ENCODE results near the gene PUM1.
"Not testable (repeated sequence)": the region's sequence is repeated elsewhere in the genome, so short reads cannot be mapped to it uniquely, and the experiment has no call there.

The PUM1 gene

GRCh38 chr1:30977511-30977910, 88.0 kb downstream of the PUM1 start:
- TF ChIP-seq, protein P1, sequence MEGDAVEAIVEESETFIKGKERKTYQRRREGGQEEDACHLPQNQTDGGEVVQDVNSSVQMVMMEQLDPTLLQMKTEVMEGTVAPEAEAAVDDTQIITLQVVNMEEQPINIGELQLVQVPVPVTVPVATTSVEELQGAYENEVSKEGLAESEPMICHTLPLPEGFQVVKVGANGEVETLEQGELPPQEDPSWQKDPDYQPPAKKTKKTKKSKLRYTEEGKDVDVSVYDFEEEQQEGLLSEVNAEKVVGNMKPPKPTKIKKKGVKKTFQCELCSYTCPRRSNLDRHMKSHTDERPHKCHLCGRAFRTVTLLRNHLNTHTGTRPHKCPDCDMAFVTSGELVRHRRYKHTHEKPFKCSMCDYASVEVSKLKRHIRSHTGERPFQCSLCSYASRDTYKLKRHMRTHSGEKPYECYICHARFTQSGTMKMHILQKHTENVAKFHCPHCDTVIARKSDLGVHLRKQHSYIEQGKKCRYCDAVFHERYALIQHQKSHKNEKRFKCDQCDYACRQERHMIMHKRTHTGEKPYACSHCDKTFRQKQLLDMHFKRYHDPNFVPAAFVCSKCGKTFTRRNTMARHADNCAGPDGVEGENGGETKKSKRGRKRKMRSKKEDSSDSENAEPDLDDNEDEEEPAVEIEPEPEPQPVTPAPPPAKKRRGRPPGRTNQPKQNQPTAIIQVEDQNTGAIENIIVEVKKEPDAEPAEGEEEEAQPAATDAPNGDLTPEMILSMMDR (conservative IDR thresholded peaks at IDR 0.05) = no peak
- no peak overlapping the region for H3K27ac ChIP-seq

GRCh38 chr1:30977105-30977504, 88.4 kb downstream of the PUM1 start:
- TF ChIP-seq, protein P1 (conservative IDR thresholded peaks at IDR 0.05) = no peak
- H3K27ac ChIP-seq = no peak overlapping the region

DNA sequence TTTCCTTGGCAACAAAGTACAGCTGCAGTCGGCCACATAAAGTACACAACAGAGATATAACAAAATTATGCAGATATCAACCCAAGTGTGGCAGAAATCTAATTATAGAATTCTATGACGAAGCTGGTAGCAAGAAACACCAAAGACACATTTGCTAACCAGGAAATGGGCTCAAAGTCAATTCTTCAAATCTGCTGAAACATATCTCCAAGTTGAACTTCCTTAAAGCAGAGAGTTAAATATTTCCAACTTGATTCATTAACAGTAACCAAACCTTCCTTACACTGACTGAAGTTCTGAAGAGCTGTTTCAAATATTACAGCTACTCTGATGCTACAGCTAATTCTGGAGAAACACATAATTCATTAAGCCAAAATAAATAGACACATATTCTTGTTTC, 89.4 kb downstream of the PUM1 start:
- TF ChIP-seq, protein P1 (conservative IDR thresholded peaks at IDR 0.05) = no peak
- H3K27ac ChIP-seq = peak overlapping the region; percentile 59

GRCh38 chr1:30975217-30975616, 90.3 kb downstream of the PUM1 start:
- peak overlapping the region; percentile 59 for H3K27ac ChIP-seq
- TF ChIP-seq, protein P1 (conservative IDR thresholded peaks at IDR 0.05) = no peak

DNA sequence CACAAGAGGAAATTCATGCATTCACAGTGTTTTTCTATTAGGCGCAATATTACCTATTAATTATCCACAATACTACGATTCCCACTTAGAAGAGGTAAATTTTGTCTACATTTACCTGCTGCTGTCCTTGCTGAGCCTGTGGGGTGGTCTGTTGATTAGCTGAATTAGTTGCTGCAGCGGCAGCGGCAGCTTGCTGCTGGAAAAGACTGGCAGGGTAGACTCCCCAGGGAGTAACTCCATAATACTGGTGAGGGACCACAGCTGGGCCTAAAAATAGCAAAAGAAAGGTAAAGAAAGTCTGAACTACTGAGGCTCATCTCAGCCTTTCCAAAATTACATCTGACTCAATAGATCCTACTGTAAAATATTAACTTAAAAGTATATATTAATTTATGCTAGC, 91.0 kb downstream of the PUM1 start:
- H3K27ac ChIP-seq = peak overlapping the region; percentile 59
- TF ChIP-seq, protein P1 (conservative IDR thresholded peaks at IDR 0.05) = no peak

DNA sequence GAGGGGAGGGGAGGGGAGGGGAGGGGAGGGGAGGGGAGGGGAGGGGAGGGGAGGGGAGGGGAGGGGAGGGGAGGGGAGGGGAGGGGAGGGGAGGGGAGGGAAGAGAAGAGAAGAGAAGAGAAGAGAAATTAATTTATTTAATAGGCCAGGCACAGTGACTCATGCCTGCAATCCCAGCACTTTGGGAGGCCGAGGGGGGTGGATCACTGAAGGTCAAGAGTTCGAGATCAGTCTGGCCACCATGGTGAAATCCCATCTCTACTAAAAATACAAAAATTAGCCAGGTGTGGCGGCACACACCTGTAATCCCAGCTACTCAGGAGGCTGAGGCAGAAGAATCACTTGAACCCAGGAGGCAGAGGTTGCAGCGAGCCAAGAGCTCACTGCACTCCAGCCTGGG, 93.2 kb downstream of the PUM1 start:
- not testable (repeated sequence) for H3K27ac ChIP-seq

- TF ChIP-seq, protein P1 (conservative IDR thresholded peaks at IDR 0.05) = no peak
- H3K27ac ChIP-seq = no peak overlapping the region
Observed at GRCh38 chr1:30971496-30971895, 94.0 kb downstream of the PUM1 start.

GRCh38 chr1:30969903-30970302, 95.6 kb downstream of the PUM1 start:
- TF ChIP-seq, protein P1 (conservative IDR thresholded peaks at IDR 0.05) = no peak
- H3K27ac ChIP-seq = no peak overlapping the region

Measured in VCaP (cell line).